DMS79 (cell line): ENCODE results near the gene VSIG8.

Experiments used
- DNase-seq: peaks from one replicate; lab custom pipeline; 2025; lab: John Stamatoyannopoulos, UW

VSIG8 gene

GRCh38 chr1:159856576-159856975, 5.9 kb downstream of the VSIG8 start:
- no peak for DNase-seq

GRCh38 chr1:159855709-159856108, 6.7 kb downstream of the VSIG8 start:
- DNase-seq: no peak

GRCh38 chr1:159854693-159855192, 7.7 kb downstream of the VSIG8 start:
- peak; percentile 70 for DNase-seq

- DNase-seq: peak; percentile 42
These were observed 8.3 kb downstream of the VSIG8 start for GRCh38 chr1:159854116-159854692.

- peak; percentile 19 for DNase-seq
These were observed 8.9 kb downstream of the VSIG8 start for GRCh38 chr1:159853417-159854115.

GRCh38 chr1:159851407-159851806, 11.1 kb downstream of the VSIG8 start:
- no peak for DNase-seq

GRCh38 chr1:159849626-159850366, 12.7 kb downstream of the VSIG8 start:
- no peak for DNase-seq

- DNase-seq: no peak
These were observed 14.1 kb downstream of the VSIG8 start for GRCh38 chr1:159848326-159848725.

- DNase-seq: no peak
These were observed 15.2 kb downstream of the VSIG8 start for GRCh38 chr1:159847231-159847630.

- no peak for DNase-seq
These were observed 16.5 kb downstream of the VSIG8 start for GRCh38 chr1:159845751-159846629.

GRCh38 chr1:159843459-159843858, 19.0 kb downstream of the VSIG8 start:
- no peak for DNase-seq

GRCh38 chr1:159841749-159842148, 20.7 kb downstream of the VSIG8 start:
- DNase-seq: no peak

- DNase-seq: no peak
These were observed 23.2 kb downstream of the VSIG8 start for GRCh38 chr1:159839116-159839849.

GRCh38 chr1:159838715-159839114, 23.7 kb downstream of the VSIG8 start:
- DNase-seq: no peak

GRCh38 chr1:159835862-159836525, 26.5 kb downstream of the VSIG8 start:
- DNase-seq: no peak

- no peak for DNase-seq
These were observed 27.1 kb downstream of the VSIG8 start for GRCh38 chr1:159835356-159835755.

- no peak for DNase-seq
These were observed 30.1 kb downstream of the VSIG8 start for GRCh38 chr1:159832309-159832708.

- no peak for DNase-seq
These were observed 30.9 kb downstream of the VSIG8 start for GRCh38 chr1:159831412-159832141.

GRCh38 chr1:159830722-159831121, 31.7 kb downstream of the VSIG8 start:
- no peak for DNase-seq
